Neural cell (in vitro differentiated cells): ENCODE measurements around the gene PIK3R1. TPM values are rescaled to one million over a fixed set of nuclear protein-coding genes. Genes with fewer than 3 reads are reported as not detected.

Experiments used
- H2AFZ ChIP-seq: fragments of 200-600, 300-800 bp; sonication (generic), shearing (Covaris generic); 2 replicates; pipeline ENCODE4 v1.6.0; 2014; ENCODE audit warnings: low read depth, mild to moderate bottlenecking, antibody characterized with exemption, low read length, moderate library complexity
- H3F3A ChIP-seq: fragments of 200-600 bp; shearing (Covaris generic); 2 replicates; pipeline ENCODE4 v1.6.1; 2016; ENCODE audit warnings: mild to moderate bottlenecking, moderate library complexity, mixed read lengths, antibody characterized with exemption, low read length; ENCODE audit not compliant: insufficient read depth, poor library complexity, severe bottlenecking
- H3K27ac ChIP-seq: fragments of 200-600, 300-800 bp; sonication (generic), shearing (Covaris generic); 2 replicates; pipeline ENCODE4 v1.5.1; 2014; ENCODE audit warnings: mild to moderate bottlenecking, low read length, moderate library complexity
- H3K27me3 ChIP-seq: fragments of 300-800, 200-600 bp; sonication (generic), shearing (Covaris generic); 2 replicates; pipeline ENCODE4 v1.6.0; 2014; ENCODE audit warnings: mild to moderate bottlenecking, low read depth, low read length, moderate library complexity; ENCODE audit not compliant: insufficient read depth
- H3K36me3 ChIP-seq: fragments of 300-800, 200-600 bp; sonication (generic), shearing (Covaris generic); 2 replicates; pipeline ENCODE4 v1.5.1; 2014; ENCODE audit warnings: mild to moderate bottlenecking, antibody characterized with exemption, low read length, moderate library complexity; ENCODE audit not compliant: insufficient read depth
- H3K4me2 ChIP-seq: fragments of 300-800, 200-600 bp; sonication (generic), shearing (Covaris generic); 2 replicates; pipeline ENCODE4 v1.6.0; 2014; ENCODE audit warnings: mild to moderate bottlenecking, low read length
- H3K4me3 ChIP-seq: fragments of 300-800, 200-600 bp; sonication (generic), shearing (Covaris generic); 2 replicates; pipeline ENCODE4 v1.5.1; 2014; ENCODE audit warnings: mild to moderate bottlenecking, low read length, moderate library complexity
- H3K79me2 ChIP-seq: fragments of 200-600 bp; shearing (Covaris generic); replicated peaks from 2 replicates; pipeline ENCODE4 v1.6.0; 2014; ENCODE audit warnings: mild to moderate bottlenecking, low read length, moderate library complexity; ENCODE audit not compliant: insufficient read depth
- H3K9ac ChIP-seq: fragments of 300-800, 200-600 bp; sonication (generic), shearing (Covaris generic); 2 replicates; pipeline ENCODE4 v1.6.1; 2016; ENCODE audit warnings: mild to moderate bottlenecking, low read length, mixed read lengths
- H3K9me2 ChIP-seq: fragments of 200-600 bp; shearing (Covaris generic); 2 replicates; pipeline ENCODE4 v1.6.1; 2016; ENCODE audit warnings: mild to moderate bottlenecking, low read length, mixed read lengths; ENCODE audit not compliant: insufficient read depth
- H3K9me3 ChIP-seq: fragments of 200-600, 300-800 bp; sonication (generic), shearing (Covaris generic); 2 replicates; pipeline ENCODE4 v1.6.1; 2016; ENCODE audit warnings: mild to moderate bottlenecking, mixed run types, low read length, moderate library complexity, mixed read lengths
- H4K20me1 ChIP-seq: fragments of 200-600 bp; shearing (Covaris generic); 2 replicates; pipeline ENCODE4 v1.6.1; 2016; ENCODE audit warnings: mild to moderate bottlenecking, mixed run types; ENCODE audit not compliant: insufficient read depth
- CTCF ChIP-seq: fragments of 450-650 bp; IDR thresholded peaks from 2 replicates; pipeline ENCODE4 v1.5.1; 2014; ENCODE audit warnings: antibody characterized with exemption, mild to moderate bottlenecking, moderate library complexity; ENCODE audit not compliant: poor library complexity, severe bottlenecking
- EP300 ChIP-seq: fragments of 450-650 bp; conservative IDR thresholded peaks from 2 replicates; pipeline ENCODE4 v1.6.1; 2014; ENCODE audit warnings: antibody characterized with exemption, mild to moderate bottlenecking, moderate library complexity; ENCODE audit not compliant: poor library complexity, severe bottlenecking
- EZH2 ChIP-seq: fragments of 200-600, 300-800 bp; shearing (Covaris generic), sonication (generic); IDR thresholded peaks from 2 replicates; pipeline ENCODE4 v1.6.1; 2014; ENCODE audit warnings: antibody characterized with exemption, low read length, borderline replicate concordance, mild to moderate bottlenecking; ENCODE audit not compliant: insufficient read depth, poor library complexity, severe bottlenecking
- MXI1 ChIP-seq: fragments of 450-650 bp; conservative IDR thresholded peaks from 2 replicates; pipeline ENCODE4 v1.6.1; 2014; ENCODE audit warnings: antibody characterized with exemption, mild to moderate bottlenecking; ENCODE audit not compliant: poor library complexity, severe bottlenecking
- POLR2AphosphoS5 ChIP-seq: IDR thresholded peaks from 2 replicates; pipeline ENCODE4 v1.6.1; 2012
- RAD21 ChIP-seq: fragments of 450-650 bp; conservative IDR thresholded peaks from 2 replicates; pipeline ENCODE4 v1.6.1; 2014; ENCODE audit warnings: antibody characterized with exemption, mild to moderate bottlenecking, moderate library complexity
- REST ChIP-seq: IDR thresholded peaks from 2 replicates; pipeline ENCODE4 v1.6.1; 2012; ENCODE audit warnings: borderline replicate concordance
- SMC3 ChIP-seq: fragments of 450-650 bp; conservative IDR thresholded peaks from 2 replicates; pipeline ENCODE4 v1.6.1; 2014; ENCODE audit warnings: antibody characterized with exemption, mild to moderate bottlenecking, moderate library complexity; ENCODE audit not compliant: poor library complexity
- TAF1 ChIP-seq: IDR thresholded peaks from 2 replicates; pipeline ENCODE4 v1.6.1; 2012; ENCODE audit warnings: low read depth
- polyA plus RNA-seq: library from polyadenylated mRNA; depleted of rRNA; stranded (reverse); fragments of >200 nt; gene quantifications from 2 replicates; pipeline ENCODE4 v1.2.3, GENCODE V29; 2014

PIK3R1 gene
- polyA plus RNA-seq, 1 donor from 2014 or later = 41.9 TPM

GRCh38 chr5:68243251-68243650 is 27.7 kb downstream of the PIK3R1 start:
- Histone ChIP-seq H3K27me3 (no peaks in the 10 kb centered on the region), H3F3A (no peaks in the 10 kb centered on the region), H3K4me3 (no peak overlapping the region), H3K4me2 (no peak overlapping the region), H3K79me2 (peaks cover 21% of the 10 kb centered on the region), H3K36me3 (no peaks in the 10 kb centered on the region), H4K20me1 (no peaks in the 10 kb centered on the region), H3K9me3 (no peaks in the 10 kb centered on the region), H3K9ac (no peak overlapping the region), H3K9me2 (no peaks in the 10 kb centered on the region), H2AFZ (no peak overlapping the region), H3K27ac (no peak overlapping the region)
- TF ChIP-seq CTCF (no peak), RAD21 (no peak), TAF1 (no peak), SMC3 (no peak), REST (no peak), EZH2 (no peak), POLR2AphosphoS5 (no peak), MXI1 (no peak), EP300 (no peak)

GRCh38 chr5:68243681-68244080 is 28.1 kb downstream of the PIK3R1 start:
- peaks cover 23% of the 10 kb centered on the region for H3K79me2 ChIP-seq
- no peak overlapping the region for H3K4me3 ChIP-seq

More at GRCh38 chr5:68243681-68244080, 28.1 kb downstream of the PIK3R1 start:
- Histone ChIP-seq H3K36me3 (no peaks in the 10 kb centered on the region), H3K9ac (no peak overlapping the region), H2AFZ (no peak overlapping the region), H3K9me3 (no peaks in the 10 kb centered on the region), H3K9me2 (no peaks in the 10 kb centered on the region), H3K4me2 (no peak overlapping the region), H3F3A (no peaks in the 10 kb centered on the region), H3K27ac (no peak overlapping the region), H3K27me3 (no peaks in the 10 kb centered on the region), H4K20me1 (no peaks in the 10 kb centered on the region)
- TF ChIP-seq EZH2 (no peak), SMC3 (no peak), MXI1 (no peak), REST (no peak), RAD21 (no peak), TAF1 (no peak), EP300 (no peak), CTCF (no peak), POLR2AphosphoS5 (no peak)
